NCI-H69 (cell line): ENCODE measurements around the gene INS.

ENCODE experiments used
- DNase-seq: peaks from one replicate; lab custom pipeline; 2025; lab: John Stamatoyannopoulos, UW

The INS gene

GRCh38 chr11:2144544-2145248 is 16.3 kb downstream of the INS start:
- no peak for DNase-seq

GRCh38 chr11:2143799-2144543 is 17.0 kb downstream of the INS start:
- peak; percentile 59 for DNase-seq

GRCh38 chr11:2143477-2143798 is 17.6 kb downstream of the INS start:
- DNase-seq = no peak

- DNase-seq = peak; percentile 27
These were observed 18.2 kb downstream of the INS start for GRCh38 chr11:2142762-2143202.

GRCh38 chr11:2142300-2142759 is 18.7 kb downstream of the INS start:
- no peak for DNase-seq

- DNase-seq = peak; percentile 48
These were observed 20.3 kb downstream of the INS start for GRCh38 chr11:2140411-2141400.

- DNase-seq = peak; percentile 65
These were observed 21.2 kb downstream of the INS start for GRCh38 chr11:2139621-2140337.

GRCh38 chr11:2139123-2139521 is 21.9 kb downstream of the INS start, which contains the start of gene IGF2:
TSS of gene IGF2 (minus strand) at chr11:2139389. CDS start at chr11:2135523, 3,866 bp downstream.
- DNase-seq = peak; percentile 84

GRCh38 chr11:2138431-2139122 is 22.4 kb downstream of the INS start:
- DNase-seq = peak; percentile 87

GRCh38 chr11:2138068-2138430 is 23.0 kb downstream of the INS start:
- peak; percentile 68 for DNase-seq

GRCh38 chr11:2137202-2138067 is 23.6 kb downstream of the INS start:
- DNase-seq = peak; percentile 74

GRCh38 chr11:2136952-2137201 is 24.1 kb downstream of the INS start:
- DNase-seq = no peak

GRCh38 chr11:2136209-2136951 is 24.6 kb downstream of the INS start:
- DNase-seq = no peak

GRCh38 chr11:2135648-2136201 is 25.3 kb downstream of the INS start:
- no peak for DNase-seq

- no peak for DNase-seq
These were observed 25.9 kb downstream of the INS start for GRCh38 chr11:2135018-2135569.

GRCh38 chr11:2134022-2135010 is 26.7 kb downstream of the INS start:
- no peak for DNase-seq

GRCh38 chr11:2133241-2134021 is 27.6 kb downstream of the INS start:
- DNase-seq = no peak
